Measurements from ENCODE around the gene EHF.

- TF ChIP-seq SMC3 (conservative IDR thresholded peaks at IDR 0.05; ENCODE audit: poor library complexity), result no peak
- TF ChIP-seq, protein P1, sequence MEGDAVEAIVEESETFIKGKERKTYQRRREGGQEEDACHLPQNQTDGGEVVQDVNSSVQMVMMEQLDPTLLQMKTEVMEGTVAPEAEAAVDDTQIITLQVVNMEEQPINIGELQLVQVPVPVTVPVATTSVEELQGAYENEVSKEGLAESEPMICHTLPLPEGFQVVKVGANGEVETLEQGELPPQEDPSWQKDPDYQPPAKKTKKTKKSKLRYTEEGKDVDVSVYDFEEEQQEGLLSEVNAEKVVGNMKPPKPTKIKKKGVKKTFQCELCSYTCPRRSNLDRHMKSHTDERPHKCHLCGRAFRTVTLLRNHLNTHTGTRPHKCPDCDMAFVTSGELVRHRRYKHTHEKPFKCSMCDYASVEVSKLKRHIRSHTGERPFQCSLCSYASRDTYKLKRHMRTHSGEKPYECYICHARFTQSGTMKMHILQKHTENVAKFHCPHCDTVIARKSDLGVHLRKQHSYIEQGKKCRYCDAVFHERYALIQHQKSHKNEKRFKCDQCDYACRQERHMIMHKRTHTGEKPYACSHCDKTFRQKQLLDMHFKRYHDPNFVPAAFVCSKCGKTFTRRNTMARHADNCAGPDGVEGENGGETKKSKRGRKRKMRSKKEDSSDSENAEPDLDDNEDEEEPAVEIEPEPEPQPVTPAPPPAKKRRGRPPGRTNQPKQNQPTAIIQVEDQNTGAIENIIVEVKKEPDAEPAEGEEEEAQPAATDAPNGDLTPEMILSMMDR (IDR thresholded peaks at IDR 0.05; ENCODE audit: poor library complexity, severe bottlenecking), result no peak
Measured at GRCh38 chr11:34649597-34649996, 28.7 kb downstream of the EHF start.
